ENCODE data around the gene ABCC1.
"Not testable (repeated sequence)": the region's sequence is repeated elsewhere in the genome, so short reads cannot be mapped to it uniquely, and the experiment has no call there.

The ABCC1 gene

DNA sequence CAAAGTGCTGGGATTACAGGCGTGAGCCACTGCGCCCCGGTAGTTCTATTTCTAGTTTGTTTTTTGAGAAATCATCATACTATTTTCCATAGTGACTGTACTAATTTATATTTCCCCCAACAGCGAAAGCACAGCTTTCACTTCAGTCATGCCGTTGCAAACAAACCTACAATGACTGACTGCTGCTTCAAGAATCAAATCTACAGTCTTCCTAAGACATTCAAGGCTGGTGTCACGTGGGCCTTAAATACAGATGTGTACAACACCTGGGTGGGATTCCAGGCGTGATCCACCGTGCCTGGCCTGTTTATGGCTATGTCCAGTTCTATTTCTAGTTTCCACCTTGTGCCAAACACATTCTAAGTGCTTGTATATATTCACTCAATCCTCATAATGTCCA, 201.9 kb downstream of the ABCC1 start:
- DNase-seq (ENCODE audit: low read depth in 2 of 2, low spot score in 1 of 2): no peak

DNA sequence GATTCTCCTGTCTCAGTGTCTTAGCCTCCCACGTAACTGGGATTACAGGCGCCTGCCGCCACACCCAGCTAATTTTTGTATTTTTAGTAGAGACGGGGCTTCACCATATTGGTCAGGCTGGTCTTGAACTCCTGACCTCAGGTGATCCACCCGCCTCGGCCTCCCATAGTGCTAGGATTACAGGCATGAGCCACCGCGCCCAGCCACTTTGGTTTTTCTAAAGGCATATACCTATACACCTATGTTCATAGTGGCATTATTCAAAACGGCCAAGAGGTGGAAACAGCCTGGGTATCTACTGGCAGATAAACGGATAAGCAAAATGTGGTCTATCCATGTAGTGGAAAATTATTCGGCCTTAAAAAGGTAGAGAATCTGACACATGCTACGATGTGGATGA, 203.6 kb downstream of the ABCC1 start:
- not testable (repeated sequence) for DNase-seq (ENCODE audit: low read depth in 2 of 2, low spot score in 1 of 2)

DNA sequence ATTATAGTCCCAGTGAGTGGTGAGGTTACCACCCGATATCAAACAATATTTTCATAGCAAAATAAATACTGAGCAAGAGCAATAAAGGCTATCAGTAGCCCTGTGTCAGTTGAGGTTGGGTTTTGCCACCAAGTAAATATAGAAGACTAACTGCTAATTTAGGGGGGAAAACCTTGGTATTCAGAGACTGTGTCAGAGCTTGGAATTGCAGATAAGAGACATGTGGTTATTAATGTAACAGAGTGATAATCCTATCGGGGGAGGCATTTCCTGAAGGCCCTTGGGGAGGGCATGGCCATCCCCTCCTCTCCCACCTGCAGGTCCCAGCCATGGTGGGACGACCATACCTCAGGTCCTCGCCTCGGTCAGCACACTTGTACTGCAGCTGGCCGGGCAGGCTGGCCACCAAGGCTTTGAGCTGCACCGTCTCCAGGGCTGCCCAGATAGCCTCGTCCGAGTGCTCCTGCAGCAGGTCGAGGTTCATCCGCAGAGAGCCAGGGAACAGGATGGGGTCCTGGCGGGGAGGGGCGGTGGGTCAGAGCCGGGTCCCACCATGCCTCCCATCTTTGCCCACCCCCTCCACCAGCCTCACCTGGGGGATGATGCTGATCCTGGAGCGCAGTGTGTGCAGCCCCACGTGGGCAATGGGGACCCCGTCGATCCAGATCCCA, 205.0 kb downstream of the ABCC1 start:
- no peak for DNase-seq (ENCODE audit: low read depth in 2 of 2, low spot score in 1 of 2)

DNA sequence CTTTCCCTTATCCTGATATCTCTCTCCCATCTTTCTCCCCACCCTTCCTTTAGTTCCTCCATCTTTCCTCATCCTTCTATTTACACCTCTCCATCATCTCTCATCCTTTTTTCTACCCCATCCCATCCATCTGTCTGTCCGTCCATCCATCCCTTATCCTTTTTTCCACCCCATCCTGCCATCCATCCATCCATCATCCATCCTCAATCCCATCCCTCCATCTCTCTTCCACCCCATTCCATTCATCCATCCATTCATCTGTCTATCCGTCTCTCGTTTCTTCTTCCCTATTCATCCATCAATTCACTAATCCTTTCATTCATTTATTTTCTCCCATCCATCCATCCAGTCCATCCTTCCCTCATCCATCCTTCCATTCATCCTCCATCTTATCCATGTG, 205.8 kb downstream of the ABCC1 start:
- DNase-seq (ENCODE audit: low read depth in 2 of 2, low spot score in 1 of 2): no peak

DNA sequence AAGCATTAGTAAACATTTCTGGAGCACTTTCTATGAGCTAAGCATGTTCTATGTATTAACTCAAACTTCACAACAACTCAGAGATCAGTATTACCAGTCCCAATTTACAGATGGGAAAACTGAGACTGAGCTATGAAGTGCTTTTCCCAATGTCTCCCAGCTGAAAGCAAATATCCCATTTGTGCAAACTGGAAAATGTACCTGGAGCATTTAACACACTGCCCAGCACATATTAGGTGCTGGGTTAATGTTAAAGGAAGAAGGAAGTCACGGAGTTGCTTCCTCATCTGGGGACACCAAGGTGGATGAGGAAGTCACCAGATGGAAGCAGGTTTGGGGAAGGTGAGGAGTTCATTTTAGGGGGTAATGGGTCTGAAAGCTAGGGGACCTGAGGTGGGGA, 207.8 kb downstream of the ABCC1 start:
- no peak for DNase-seq (ENCODE audit: low read depth in 2 of 2, low spot score in 1 of 2)

DNA sequence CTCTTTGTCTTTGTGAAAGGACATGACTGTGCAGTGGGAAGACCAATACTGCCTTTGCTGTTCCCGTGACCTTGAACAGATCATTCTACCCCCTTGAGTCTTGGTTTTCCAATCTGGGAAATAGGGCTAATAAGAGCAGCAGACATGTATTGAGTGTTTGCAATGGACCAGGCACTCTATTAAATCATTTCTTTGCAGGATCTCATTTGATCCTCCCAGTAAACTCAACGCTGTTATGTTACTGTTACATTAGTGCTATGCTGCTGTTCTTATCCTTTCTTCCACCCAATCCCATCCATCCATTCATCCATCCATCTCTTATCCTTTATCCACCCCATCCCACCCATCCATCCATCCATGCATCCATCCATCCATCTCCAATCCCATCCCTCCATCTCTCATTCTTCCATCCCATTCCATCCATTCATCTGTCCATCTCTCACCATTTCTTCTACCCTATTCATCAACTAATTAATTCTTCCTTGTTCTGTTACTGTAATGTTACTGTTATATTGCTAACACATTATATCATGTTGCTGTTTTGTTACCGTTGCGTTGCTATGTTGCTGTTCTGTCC, 208.8 kb downstream of the ABCC1 start:
- no peak for DNase-seq (ENCODE audit: low read depth in 2 of 2, low spot score in 1 of 2)

DNA sequence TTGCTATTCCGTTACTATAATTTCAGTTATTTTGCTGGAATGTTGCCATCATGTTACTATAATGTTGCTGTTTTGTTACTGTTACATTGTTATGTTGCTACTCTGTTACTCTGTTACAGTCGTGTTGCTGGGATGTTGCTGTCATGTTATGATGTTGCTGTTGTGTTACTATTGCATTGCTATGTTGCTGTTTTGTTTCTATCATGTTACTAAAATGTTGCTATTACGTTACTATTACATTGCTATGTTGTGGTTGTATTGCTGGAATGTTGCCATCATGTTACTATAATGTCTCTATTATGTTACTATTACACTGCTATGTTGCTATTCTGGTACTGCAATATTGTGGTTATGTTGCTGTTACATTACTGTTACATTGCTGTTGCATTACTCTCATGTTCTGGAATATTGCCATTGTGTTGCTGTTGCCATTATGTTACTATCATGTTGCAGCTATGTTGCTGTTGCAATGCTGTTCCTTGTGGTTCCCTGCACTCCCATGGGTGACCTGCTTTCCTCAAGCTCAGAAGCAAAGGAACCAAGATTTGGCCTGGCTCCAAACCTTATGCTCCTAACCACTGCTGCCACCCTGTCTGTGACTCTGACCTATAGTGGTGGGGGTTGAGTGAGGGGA, 209.4 kb downstream of the ABCC1 start:
- no peak for DNase-seq (ENCODE audit: low read depth in 2 of 2, low spot score in 1 of 2)

DNA sequence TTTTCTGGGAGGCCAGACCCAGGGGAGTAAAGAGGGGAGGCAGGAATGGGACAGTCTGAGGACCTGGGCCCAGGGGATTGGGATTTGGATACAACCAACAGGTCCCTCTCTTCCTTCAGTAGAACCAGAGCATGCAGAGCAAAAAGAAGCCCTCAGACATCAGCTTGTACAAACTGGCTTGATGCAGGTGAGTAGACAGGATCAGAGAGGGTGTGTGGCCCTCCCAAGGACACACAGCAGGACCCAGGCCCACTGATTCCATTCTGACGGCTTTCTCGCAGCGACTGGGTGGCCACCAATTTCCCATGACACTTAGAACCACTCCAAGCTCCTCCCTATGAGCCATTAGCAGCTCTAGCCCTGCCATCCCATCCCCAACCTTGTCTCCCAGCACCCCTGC, 210.2 kb downstream of the ABCC1 start:
- no peak for DNase-seq (ENCODE audit: low read depth in 2 of 2, low spot score in 1 of 2)

DNA sequence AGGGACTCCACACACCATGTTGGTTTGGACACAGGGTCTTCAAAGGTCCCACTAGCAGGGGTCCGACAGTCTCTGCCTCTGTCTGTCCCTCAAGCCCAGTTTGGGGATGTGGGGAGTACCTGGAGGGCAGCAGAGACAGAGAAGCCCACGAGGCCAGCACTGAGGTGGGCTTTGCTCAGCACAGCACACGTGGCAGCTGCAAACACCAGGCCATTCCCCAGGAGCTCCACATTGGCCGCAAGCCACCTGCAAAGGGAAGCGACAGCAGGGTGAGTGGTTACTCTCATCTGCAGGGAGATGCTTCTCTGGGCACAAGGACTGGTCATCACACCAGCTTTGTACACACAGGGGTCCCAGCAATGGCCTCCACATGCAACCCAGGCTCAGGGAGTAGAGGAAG, 211.9 kb downstream of the ABCC1 start:
- DNase-seq (ENCODE audit: low read depth in 2 of 2, low spot score in 1 of 2): no peak

DNA sequence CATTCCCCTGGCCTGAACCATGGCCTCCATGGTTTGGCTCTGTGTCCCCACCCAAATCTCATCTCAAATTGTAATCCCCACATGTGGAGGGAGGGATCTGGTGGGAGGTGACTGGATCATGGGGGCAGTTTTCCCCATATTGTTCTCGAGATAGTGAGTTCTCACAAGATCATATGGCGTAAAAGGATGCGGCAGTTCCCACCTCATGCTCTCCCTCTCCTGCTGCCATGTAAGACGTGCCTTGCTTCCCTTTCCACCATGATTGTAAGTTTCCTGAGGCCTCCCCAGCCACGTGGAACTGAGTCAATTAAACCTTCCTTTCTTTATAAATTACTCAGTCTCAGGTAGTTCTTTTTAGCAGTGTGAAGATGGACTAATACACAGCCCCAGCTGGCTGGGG, 212.4 kb downstream of the ABCC1 start:
- DNase-seq (ENCODE audit: low read depth in 2 of 2, low spot score in 1 of 2): not testable (repeated sequence)

DNA sequence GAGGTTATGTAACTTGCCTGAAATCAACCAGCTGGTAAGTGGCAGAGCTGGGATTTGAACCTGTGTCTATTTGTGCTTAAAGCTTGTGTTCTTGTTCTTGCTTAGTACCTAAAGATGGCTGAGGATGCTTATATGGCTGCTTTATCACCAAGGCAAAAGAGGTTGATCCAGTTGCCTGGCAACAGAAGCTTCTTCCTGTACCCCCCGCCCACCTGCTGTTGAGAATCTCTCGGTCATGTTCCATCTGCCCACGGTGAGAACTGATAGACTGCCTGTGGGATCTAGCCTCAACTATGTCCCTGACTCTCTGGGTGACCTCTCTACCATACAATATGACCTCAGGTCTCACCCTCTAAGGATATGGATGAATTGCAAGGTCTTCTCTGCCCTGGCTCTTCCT, 213.2 kb downstream of the ABCC1 start:
- DNase-seq (ENCODE audit: low read depth in 2 of 2, low spot score in 1 of 2): no peak

DNA sequence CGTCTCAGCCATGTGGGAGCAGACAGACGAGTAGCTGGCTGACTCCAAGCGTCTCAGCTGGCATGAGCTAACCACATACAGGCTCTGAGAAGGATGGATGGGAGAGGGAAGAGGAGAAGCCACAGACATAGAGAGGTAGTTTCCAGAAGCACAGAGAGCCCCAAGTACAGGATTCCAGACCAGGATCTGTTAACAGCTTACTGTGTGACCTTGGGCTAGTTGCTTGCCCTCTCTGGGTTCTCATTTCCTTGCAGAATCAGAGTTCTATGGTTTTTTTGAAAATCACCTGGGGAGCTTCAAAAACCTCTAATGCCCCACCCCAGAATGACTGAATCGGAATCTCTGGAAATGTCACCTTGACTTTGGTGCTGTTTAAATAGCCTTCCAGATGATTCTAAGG, 213.7 kb downstream of the ABCC1 start:
- DNase-seq (ENCODE audit: low read depth in 2 of 2, low spot score in 1 of 2): no peak

DNA sequence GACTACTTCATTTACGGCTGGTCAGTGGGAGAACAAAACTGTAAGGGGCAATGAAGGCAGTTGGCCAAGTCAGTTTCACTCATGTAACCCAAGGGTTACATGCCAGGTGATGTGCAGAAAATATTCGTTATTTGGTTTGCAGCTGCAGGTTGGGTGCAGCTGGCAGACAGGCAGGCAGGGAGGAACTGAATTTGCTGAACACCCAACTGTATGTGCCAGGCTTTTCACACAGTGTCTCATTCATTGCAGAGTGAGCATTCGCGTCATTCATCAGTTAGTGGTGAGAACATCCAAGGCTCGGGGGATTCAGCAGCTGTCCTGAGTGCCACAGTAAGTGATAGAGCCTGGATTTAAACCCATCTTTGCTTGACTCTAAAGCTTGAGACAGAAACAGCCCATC, 214.2 kb downstream of the ABCC1 start:
- no peak for DNase-seq (ENCODE audit: low read depth in 2 of 2, low spot score in 1 of 2)

DNA sequence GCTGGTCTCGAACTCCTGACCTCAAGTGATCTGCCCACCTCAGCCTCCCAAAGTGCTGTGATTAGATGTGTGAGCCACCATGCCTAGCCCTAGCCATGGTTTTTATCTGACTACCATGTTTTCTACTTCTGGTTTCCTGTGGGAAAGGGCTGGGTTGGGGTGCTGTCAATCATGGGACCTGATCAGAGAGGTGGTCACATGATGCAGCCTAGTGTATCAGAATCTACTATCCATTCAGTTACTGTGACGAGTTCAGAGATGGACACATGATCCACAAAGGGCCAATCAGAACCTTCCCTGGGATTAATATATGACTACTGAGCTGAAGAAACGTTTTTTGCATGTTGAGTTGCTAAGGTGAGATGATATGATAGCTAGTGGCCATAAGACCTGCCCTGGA, 214.8 kb downstream of the ABCC1 start:
- DNase-seq (ENCODE audit: low read depth in 2 of 2, low spot score in 1 of 2): no peak

DNA sequence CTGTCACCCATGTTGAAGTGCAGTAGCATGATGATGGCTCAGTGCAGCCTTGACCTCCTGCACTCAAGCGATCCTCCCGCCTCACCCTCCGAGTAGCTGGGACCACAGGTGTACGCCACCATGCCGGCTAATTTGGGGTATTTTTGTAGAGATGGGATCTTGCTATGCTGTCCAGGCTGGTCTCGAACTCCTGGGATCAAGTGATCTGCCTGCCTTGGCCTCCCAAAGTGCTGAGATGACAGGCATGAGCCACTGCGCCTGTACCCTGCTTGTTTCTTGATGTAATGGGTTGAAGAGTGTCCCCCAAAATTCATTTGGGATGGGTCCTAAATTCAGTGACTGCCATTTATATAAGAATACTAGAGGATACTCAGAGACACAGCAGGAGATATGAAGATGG, 216.7 kb downstream of the ABCC1 start:
- DNase-seq (ENCODE audit: low read depth in 2 of 2, low spot score in 1 of 2): no peak

DNA sequence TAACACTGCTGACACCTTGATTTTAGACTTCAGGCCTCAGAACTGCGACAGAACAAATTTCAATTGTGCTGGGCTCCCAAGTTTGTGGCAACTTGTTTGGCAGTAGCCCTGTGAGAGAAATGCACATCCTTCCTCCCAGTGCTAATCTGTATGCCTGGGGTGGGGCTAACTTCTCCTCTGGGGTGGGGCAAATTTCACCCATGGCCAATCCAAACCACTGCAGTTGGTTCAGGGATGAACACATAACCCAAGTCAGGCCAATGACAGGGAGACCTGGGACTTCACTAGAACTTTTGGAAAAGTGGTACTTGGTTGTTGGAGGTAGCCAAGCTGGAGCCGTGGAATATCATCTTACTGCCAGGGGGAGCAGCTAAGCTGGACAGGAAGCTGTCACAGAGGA, 217.5 kb downstream of the ABCC1 start:
- no peak for DNase-seq (ENCODE audit: low read depth in 2 of 2, low spot score in 1 of 2)

DNA sequence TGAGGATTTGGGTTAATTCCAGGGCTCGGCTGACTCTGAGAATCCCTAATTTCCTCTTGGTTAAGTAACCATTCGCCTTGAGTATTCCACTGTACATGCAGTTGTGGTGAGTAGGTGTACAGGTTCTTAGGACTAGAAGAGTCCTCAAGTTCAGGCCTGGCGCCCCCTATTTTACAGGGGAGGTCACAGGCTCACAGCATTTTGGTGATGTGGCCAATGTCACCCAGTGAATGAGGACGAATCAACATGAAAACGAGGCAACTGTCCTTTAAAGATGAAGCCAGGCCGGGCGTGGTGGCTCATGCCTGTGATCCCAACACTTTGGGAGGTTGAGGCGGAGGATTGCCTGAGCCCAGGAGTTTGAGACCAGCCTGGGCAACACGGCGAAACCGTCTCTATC, 218.5 kb downstream of the ABCC1 start:
- no peak for DNase-seq (ENCODE audit: low read depth in 2 of 2, low spot score in 1 of 2)

DNA sequence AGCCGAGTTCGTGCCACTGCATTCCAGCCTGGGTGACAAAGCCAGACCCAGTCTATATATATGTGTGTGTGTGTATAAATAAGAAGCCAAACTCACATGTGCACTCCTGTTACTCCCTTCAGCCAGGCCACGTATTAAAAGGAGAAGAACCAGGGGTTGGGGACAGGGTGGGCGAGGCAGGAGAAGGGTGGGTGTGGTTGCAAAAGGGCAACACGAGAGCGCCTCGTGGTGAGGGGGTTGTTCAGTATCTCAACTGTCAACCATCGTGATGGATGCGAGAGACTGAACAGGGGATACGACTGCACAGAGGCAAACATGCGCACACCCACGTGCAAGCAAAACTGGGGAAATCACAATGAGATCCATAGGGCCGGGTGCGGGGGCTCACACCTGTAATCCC, 219.0 kb downstream of the ABCC1 start:
- no peak for DNase-seq (ENCODE audit: low read depth in 2 of 2, low spot score in 1 of 2)

DNA sequence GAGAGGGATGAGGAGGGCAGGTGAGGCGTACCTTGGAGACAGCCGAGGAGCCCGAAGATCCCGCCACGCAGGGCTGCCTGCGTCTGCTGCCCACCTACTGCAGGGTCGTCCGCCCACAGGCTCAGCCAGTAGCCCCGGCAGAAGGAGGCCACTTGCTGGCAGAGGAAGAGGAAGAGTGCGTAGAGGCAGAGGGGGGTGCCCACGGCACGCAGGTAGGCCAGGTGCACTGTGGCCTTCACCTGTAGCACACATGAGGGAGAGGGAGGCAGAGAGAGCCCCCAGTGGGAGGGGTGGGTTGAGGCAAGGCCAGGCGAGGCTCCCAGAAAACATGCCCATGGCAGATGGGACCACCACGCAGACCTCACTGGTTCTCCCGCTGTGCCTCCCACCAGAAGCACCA, 220.2 kb downstream of the ABCC1 start:
- no peak for DNase-seq (ENCODE audit: low read depth in 2 of 2, low spot score in 1 of 2)

DNA sequence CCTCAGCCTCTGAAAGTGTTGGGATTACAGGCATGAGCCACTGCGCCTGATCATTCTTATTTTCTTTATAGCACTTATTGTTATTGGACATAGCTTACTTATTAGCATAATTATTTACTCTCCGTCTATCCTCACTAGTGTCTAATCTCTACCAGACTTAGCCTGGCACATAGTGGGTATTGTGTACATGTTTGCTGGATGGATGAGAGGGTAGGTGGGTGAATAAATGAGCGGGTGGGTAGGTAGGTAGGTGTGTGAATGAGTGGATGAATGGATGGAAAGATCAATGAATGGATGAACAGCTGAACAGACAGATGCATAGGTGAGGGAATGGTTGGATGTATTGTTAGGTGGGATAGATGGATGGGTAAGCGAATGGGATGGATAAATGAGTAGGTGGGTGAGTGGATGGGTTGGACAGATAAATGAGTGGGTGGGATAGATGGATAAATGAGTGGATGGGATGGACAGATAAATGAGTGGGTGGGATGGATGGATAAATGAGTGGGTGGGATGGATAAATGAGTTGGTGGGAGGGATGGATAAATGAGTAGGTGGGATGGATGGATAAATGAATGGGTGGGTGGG, 222.0 kb downstream of the ABCC1 start:
- no peak for DNase-seq (ENCODE audit: low read depth in 2 of 2, low spot score in 1 of 2)

DNA sequence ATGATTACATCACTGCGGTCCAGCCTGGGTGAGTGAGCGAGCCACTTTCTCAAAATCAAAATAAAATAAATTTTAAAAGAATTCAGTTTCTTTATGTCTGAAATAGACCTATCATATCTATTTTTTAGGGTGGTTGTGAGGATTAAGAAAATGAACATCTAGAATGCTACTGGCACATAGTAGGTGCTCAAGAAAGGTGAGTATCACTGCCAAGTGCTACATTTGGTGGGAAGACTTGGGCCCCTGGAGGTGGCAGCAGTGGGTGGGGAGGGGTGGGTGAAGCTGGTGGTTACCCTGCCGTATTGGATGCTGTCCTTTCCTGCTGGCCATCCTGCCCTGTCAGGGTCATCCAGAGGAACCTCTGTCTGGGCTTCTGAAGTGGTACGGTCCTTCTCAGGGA, 223.6 kb downstream of the ABCC1 start:
- no peak for DNase-seq (ENCODE audit: low read depth in 2 of 2, low spot score in 1 of 2)

DNA sequence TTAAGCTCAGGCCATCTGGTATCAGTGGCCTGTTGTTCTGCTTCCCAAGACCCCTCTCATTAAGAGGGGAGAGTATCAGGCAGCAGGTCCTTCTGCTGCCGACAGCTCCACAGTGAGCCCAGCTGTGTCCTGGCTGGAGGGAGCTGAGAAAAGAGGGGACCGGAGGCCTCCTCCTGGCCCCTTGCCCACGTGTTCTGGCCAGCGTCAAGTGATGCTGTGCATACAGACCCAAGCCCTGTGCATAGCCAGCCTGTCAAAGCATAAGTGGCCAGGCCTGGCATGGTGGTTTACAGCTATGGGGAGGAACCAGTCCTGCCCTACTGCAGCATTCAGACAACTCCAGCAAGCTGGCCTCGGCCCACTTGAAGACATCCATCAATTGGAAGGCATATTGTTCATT, 225.9 kb downstream of the ABCC1 start:
- DNase-seq (ENCODE audit: low read depth in 2 of 2, low spot score in 1 of 2): no peak

DNA sequence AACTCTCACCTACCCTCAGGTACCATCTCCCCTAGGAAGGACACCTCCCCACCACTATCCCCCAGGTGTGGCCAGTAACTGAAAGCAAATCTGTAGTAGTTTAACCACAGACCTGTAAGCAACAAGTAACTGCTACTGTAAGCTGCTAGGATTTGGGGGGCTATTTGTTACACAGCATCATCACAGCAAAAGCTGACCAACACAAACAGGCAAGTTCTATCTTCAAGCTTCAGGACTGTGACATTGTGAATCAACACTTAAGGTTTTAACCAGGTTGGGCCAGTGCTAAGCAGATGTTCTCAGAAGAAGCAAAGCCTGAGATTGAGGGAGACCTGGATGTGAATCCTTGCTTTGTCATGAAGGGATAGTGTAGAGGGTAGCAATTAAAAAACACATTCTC, 226.9 kb downstream of the ABCC1 start:
- no peak for DNase-seq (ENCODE audit: low read depth in 2 of 2, low spot score in 1 of 2)
